Fibroblast of lung (primary cell): ENCODE measurements around the gene COL25A1. TPM values are rescaled to one million over a fixed set of nuclear protein-coding genes. Genes with fewer than 3 reads are reported as not detected.

Experiments
- DNase-seq, 2 donors: peaks; one replicate each; pipeline versions ENCODE4 v3.0.0 to v3.0.0-alpha.2; 2010; ENCODE audit warnings: low read depth in 2 of 2
- H2AFZ ChIP-seq: 2 replicates; pipeline ENCODE4 v1.5.1; 2012; ENCODE audit warnings: low read length, control low read depth, inconsistent platforms
- H3K27ac ChIP-seq: 2 replicates; pipeline ENCODE4 v1.5.1; 2011; ENCODE audit warnings: low read length, control low read depth; ENCODE audit not compliant: insufficient read depth
- H3K27me3 ChIP-seq: 2 replicates; pipeline ENCODE4 v1.5.1; 2011; ENCODE audit warnings: mild to moderate bottlenecking, low read length; ENCODE audit not compliant: control insufficient read depth, insufficient read depth
- H3K36me3 ChIP-seq: 2 replicates; pipeline ENCODE4 v1.5.1; 2011; ENCODE audit warnings: low read length; ENCODE audit not compliant: control insufficient read depth, insufficient read depth
- H3K4me1 ChIP-seq: 2 replicates; pipeline ENCODE4 v1.5.1; 2011; ENCODE audit warnings: low read length; ENCODE audit not compliant: control insufficient read depth, insufficient read depth; ENCODE audit errors: extremely low read depth
- H3K4me2 ChIP-seq: 2 replicates; pipeline ENCODE4 v1.5.1; 2011; ENCODE audit warnings: low read length, control low read depth; ENCODE audit not compliant: insufficient read depth; ENCODE audit errors: extremely low read depth
- H3K4me3 ChIP-seq, 4 experiments: fragments of 200-600 bp in 1 of 4; sonication (generic) in 1 of 4; replicated peaks in 1 of 4; 2 replicates each; pipeline ENCODE4 v1.5.1; 2011 to 2016; ENCODE audit warnings: low read length in 4 of 4, low read depth in 3 of 4, mild to moderate bottlenecking in 3 of 4, control low read depth in 2 of 4, inconsistent platforms in 1 of 4, mixed read lengths in 1 of 4; ENCODE audit not compliant: insufficient read depth in 1 of 4; ENCODE audit errors: control extremely low read depth in 1 of 4
- H3K79me2 ChIP-seq: 2 replicates; pipeline ENCODE4 v1.5.1; 2012; ENCODE audit warnings: mild to moderate bottlenecking, low read length, inconsistent platforms; ENCODE audit not compliant: control insufficient read depth, insufficient read depth
- H3K9ac ChIP-seq: 2 replicates; pipeline ENCODE4 v1.5.1; 2011; ENCODE audit warnings: mild to moderate bottlenecking, low read length, control low read depth; ENCODE audit not compliant: insufficient read depth
- H3K9me3 ChIP-seq: 2 replicates; pipeline ENCODE4 v1.5.1; 2012; ENCODE audit warnings: low read depth, low read length; ENCODE audit not compliant: control insufficient read depth, insufficient read depth
- H4K20me1 ChIP-seq: 2 replicates; pipeline ENCODE4 v1.5.1; 2011; ENCODE audit warnings: low read length; ENCODE audit not compliant: control insufficient read depth, insufficient read depth; ENCODE audit errors: extremely low read depth
- EZH2 ChIP-seq: IDR thresholded peaks from 2 replicates; pipeline ENCODE4 v1.5.1; 2012; ENCODE audit warnings: low read length, control low read depth, mild to moderate bottlenecking; ENCODE audit errors: missing control alignments
- polyA plus RNA-seq, 2 donors: library from polyadenylated mRNA; depleted of rRNA in 1 of 2; stranded (reverse) in 1 of 2; unstranded in 1 of 2; fragments of >200 nt; gene quantifications; 2 replicates each; pipeline ENCODE4 v1.2.1, GENCODE V29; 2011 to 2012; ENCODE audit warnings: missing spikeins in 1 of 2
- total RNA-seq: library from RNA; depleted of rRNA; stranded (reverse); fragments of >200 nt; gene quantifications from 2 replicates; pipeline ENCODE4 v1.2.1, GENCODE V29; 2014
- TF ChIP-seq, protein P1 (sequence below), 2 donors: IDR thresholded peaks in 1 of 2; conservative IDR thresholded peaks in 1 of 2; 1 replicate in 1 of 2; 2 replicates in 1 of 2; pipeline ENCODE4 v1.5.1; 2011 to 2012; ENCODE audit warnings: low read length in 2 of 2, control low read depth in 1 of 2, inconsistent platforms in 1 of 2, low read depth in 1 of 2, mild to moderate bottlenecking in 1 of 2

COL25A1 gene
- total and polyA plus RNA-seq, 2 donors (not counting 1 experiment from before 2014, with no cell fraction given): under 0.01 to 0.01 TPM

GRCh38 chr4:109166586-109166985 lies 135.9 kb downstream of the COL25A1 start:
- Histone ChIP-seq H4K20me1 (no peaks in the 10 kb centered on the region), H3K27me3 (no peaks in the 10 kb centered on the region), H3K79me2 (no peaks in the 10 kb centered on the region), H2AFZ (no peak overlapping the region), H3K9ac (no peak overlapping the region), H3K36me3 (no peaks in the 10 kb centered on the region), H3K9me3 (no peaks in the 10 kb centered on the region), H3K4me3 (no peak overlapping the region), H3K4me2 (no peak overlapping the region), H3K27ac (no peak overlapping the region), H3K4me1 (no peaks in the 10 kb centered on the region)
- TF ChIP-seq EZH2: no peak
- TF ChIP-seq, protein P1, sequence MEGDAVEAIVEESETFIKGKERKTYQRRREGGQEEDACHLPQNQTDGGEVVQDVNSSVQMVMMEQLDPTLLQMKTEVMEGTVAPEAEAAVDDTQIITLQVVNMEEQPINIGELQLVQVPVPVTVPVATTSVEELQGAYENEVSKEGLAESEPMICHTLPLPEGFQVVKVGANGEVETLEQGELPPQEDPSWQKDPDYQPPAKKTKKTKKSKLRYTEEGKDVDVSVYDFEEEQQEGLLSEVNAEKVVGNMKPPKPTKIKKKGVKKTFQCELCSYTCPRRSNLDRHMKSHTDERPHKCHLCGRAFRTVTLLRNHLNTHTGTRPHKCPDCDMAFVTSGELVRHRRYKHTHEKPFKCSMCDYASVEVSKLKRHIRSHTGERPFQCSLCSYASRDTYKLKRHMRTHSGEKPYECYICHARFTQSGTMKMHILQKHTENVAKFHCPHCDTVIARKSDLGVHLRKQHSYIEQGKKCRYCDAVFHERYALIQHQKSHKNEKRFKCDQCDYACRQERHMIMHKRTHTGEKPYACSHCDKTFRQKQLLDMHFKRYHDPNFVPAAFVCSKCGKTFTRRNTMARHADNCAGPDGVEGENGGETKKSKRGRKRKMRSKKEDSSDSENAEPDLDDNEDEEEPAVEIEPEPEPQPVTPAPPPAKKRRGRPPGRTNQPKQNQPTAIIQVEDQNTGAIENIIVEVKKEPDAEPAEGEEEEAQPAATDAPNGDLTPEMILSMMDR (conservative IDR thresholded peaks at IDR 0.05 in 1 of 2, IDR thresholded peaks at IDR 0.05 in 1 of 2; ENCODE audit: low read depth in 1 of 2, low read length in 2 of 2): no peak
- no peak for DNase-seq

DNA sequence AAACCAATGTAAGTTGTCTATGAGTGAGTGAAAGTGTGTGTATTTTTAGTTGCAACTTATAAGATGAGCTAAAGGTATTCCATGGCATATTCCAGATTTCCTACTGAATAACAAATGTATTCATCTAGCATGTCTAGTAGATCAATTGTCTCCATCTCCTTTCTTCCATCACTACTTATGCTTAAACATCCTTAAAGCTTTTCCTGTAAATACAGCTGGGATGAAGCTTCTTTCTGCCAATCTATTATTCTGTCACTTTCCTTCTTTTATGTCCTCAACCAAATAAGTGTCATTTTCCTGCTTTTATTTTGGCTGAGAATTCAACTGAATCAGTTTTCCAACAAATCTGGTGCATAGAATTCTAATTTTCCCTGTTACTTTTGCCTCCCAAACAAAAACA lies 136.3 kb downstream of the COL25A1 start:
- H3K9me3 ChIP-seq: no peaks in the 10 kb centered on the region
- no peaks in the 10 kb centered on the region for H3K36me3 ChIP-seq
- DNase-seq: no peak
- no peaks in the 10 kb centered on the region for H3K79me2 ChIP-seq
- no peak for TF ChIP-seq EZH2
- H3K9ac ChIP-seq: no peak overlapping the region
- H3K4me2 ChIP-seq: no peak overlapping the region
- H3K4me3 ChIP-seq: no peak overlapping the region
- H2AFZ ChIP-seq: no peak overlapping the region
- H3K27ac ChIP-seq: no peak overlapping the region
- H3K27me3 ChIP-seq: no peaks in the 10 kb centered on the region
- H4K20me1 ChIP-seq: no peaks in the 10 kb centered on the region
- no peaks in the 10 kb centered on the region for H3K4me1 ChIP-seq

DNA sequence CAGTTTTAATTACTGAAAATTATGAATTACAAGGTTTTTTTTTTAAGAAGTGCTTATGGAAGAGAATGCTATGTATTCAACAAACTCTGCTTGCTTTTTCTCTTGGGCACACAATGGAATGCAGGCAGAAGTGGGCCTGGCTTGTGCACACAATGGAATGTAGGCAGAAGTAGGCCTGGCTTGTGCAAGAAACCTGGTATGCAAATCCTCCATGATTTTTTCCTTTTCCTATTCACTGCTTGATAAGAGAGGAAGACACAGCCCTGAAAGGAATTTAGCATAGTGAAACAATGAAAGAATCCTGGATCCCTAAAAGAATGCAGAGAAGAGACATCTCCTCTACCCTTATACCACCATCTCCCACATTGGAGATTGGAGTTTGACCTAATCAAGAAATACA lies 138.4 kb downstream of the COL25A1 start:
- Histone ChIP-seq H3K4me3 (no peak overlapping the region), H3K9ac (no peak overlapping the region), H3K4me2 (no peak overlapping the region), H3K36me3 (no peaks in the 10 kb centered on the region), H3K79me2 (no peaks in the 10 kb centered on the region), H3K27me3 (no peaks in the 10 kb centered on the region), H3K4me1 (no peaks in the 10 kb centered on the region), H2AFZ (no peak overlapping the region), H3K27ac (no peak overlapping the region), H3K9me3 (no peaks in the 10 kb centered on the region), H4K20me1 (no peaks in the 10 kb centered on the region)
- no peak for TF ChIP-seq EZH2
- TF ChIP-seq, protein P1 (conservative IDR thresholded peaks at IDR 0.05 in 1 of 2, IDR thresholded peaks at IDR 0.05 in 1 of 2; ENCODE audit: low read depth in 1 of 2, low read length in 2 of 2): no peak
- peak in 1 of 2 donors; percentile 75 for DNase-seq
